Right forelimb (tissue), 1 donor: Measurements from ENCODE around the gene TNS3.

Source experiments
- DNase-seq: peaks from one replicate; pipeline ENCODE4 v3.0.0-alpha.2; 2018

TNS3 gene

GRCh38 chr7:47580811-47581331, 1.0 kb downstream of the TNS3 start:
- DNase-seq = peak; percentile 61

DNA sequence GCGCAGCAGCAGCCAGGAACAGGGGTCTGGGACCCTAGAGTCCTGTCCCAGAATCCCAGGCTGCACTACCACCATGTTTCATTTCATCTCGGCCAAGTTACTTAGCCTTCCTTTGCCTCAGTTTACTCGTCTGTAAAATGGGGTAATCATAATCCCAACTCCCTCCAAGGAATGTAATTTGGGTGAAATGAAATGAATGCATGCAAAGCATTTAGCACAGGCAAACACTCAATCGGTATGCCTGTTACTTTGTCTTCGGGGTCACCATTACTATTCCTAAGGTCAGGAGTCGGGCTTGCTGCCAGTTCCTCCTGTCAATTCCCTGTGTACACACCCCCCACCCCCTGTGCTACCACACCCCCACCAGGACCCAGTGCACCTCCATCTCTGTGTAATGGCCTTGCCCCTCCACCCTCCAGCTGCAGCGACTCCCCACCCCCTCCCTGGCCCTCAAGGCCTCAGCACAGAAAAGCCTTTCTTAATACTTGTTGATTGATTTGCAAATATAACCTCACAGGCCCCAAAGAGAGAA, 1.7 kb downstream of the TNS3 start:
- no peak for DNase-seq

DNA sequence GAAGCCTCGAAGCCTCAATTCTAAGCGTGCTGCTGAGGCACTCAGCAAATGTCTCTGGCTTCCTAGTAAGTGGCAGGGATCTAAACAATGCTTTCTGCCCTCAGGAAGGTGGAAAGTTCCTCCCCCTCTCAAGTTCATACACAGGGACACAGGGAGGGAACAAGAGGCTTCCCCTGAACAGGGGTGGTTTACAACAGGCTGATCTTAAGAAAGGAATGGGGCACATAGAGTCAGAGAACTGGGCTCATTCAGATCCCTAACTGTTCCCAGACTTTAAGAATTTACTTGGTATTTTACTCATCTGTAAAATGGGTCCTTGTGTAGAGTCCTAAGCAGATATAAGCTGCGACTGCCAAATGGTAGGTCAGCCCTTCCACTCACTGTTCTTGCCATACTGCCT, 2.5 kb downstream of the TNS3 start:
- no peak for DNase-seq

DNA sequence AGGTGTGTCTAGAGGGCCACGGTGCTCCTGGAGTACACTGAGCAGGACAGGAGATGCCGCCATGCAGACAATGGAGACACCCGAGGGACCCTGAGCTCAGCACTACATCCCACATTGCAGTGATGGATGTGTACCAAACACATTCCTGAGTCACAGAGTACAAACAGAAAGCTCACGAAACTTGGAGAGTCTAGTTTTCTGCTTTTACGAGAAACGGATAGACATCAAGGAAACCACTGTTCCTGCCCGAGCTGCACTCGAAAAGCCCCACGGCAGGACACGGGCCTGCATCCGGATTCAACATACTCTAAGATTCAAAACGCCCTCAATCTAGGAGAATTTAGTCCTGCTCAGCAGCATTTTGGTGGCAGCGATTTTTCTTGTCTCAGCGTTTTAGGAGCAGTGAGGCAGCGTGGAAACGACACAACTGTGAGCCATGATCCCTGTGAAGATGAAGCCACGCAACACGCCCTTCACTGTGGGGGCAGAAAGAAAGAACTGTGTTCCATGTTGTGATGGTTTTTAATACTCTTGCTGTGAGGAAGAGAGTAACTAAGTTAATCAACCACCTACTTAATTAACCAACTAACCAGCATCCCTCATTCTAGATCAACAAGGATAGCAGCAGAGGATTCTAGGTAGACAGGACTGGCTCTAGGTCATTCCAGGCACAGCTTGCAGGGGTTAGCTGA, 3.2 kb downstream of the TNS3 start:
- DNase-seq = no peak

DNA sequence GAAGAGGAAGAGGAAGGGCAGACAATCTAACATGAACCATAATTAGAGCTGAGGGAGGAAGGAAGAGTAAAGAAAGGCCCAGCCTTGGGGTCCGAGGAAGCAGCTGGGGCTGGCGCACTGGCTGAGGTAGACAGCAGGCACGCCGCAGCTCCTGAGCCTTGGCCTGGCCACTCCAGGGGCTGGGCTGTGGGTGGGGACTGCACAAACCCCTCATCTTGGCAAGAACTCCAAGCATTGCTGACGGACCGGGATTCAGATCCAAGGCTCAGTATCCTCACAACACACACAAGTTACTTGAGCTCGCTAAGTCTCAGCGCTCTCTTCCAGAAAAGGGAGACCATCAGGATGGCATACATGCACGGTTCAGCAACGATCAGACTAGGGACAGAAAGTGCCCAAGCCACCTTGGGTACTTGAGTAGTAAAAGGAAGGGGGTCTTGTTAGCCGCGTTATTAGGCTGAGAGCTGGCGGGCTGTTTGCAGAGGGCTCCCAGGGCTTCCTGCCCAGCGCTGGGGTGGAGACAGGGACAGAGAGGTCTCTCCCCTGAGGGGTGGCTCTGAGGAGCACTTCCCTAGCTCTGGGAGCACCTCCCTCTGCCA, 4.5 kb downstream of the TNS3 start:
- DNase-seq = peak; percentile 82

DNA sequence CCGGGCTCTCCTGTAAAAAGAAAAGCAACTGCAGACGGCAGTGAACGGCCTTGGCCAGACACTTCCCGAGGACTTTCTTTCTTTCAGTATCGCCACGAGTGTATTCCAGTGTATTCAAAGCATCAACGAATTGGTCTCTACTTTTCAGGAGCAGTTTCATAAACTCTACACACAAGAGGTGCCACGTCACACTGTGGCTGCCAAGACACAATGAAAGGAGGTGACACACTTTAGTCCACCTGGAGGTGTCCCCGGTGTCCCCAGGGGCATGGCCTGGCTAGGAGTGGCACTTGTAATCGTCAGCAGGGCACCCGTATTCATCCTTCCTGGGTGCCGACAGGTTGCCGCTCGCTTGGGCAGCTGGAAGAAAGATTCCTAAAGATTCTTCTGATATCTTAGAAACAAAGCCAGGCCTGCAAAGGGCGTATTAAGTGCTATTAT, 5.0 kb downstream of the TNS3 start:
- no peak for DNase-seq

DNA sequence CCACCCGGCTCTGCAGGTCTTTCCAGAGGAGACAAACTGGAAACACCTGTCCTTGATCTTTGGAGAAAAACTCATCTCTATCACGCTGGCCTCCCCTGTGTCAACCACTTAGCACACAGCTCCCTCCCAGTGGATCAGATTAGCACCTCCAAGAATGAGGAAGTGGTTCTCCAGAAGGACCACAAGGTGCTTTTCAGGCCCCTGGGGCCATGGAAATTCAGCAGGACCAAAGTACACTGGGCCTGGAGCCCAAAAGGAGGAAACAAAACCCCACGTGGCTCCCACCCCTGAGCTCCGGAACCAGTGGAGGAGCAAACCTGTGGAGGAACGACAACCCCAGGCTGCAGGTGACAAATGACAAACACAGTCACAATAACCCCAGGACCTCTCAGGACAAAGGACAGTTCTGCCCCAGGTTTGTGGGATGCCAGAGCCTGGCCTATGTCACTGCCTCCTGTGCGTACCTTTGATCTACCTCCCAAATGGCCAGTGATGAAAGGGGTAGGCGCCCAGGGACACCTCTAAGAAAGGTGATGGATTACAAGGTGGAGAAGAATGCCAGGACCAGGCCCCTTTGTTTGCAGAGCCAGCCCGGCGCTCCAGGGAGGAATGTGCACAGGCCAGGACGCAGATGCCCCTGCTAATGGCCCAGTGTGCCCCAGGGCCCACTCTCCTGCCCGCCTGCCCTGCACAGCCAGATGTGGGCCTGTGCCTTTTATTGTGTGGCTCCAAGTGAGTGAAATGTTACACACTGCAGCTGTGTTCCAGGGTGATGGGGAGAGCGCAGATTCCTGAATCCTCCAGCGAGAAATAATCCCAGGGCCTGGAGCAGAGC, 5.7 kb downstream of the TNS3 start:
- peak; percentile 89 for DNase-seq

- DNase-seq = no peak
These were observed 7.2 kb downstream of the TNS3 start for GRCh38 chr7:47574482-47575329.

- no peak for DNase-seq
These were observed 8.0 kb downstream of the TNS3 start for GRCh38 chr7:47573758-47574481.

GRCh38 chr7:47572939-47573757, 8.8 kb downstream of the TNS3 start:
- no peak for DNase-seq

- no peak for DNase-seq
These were observed 9.8 kb downstream of the TNS3 start for GRCh38 chr7:47572094-47572445.

DNA sequence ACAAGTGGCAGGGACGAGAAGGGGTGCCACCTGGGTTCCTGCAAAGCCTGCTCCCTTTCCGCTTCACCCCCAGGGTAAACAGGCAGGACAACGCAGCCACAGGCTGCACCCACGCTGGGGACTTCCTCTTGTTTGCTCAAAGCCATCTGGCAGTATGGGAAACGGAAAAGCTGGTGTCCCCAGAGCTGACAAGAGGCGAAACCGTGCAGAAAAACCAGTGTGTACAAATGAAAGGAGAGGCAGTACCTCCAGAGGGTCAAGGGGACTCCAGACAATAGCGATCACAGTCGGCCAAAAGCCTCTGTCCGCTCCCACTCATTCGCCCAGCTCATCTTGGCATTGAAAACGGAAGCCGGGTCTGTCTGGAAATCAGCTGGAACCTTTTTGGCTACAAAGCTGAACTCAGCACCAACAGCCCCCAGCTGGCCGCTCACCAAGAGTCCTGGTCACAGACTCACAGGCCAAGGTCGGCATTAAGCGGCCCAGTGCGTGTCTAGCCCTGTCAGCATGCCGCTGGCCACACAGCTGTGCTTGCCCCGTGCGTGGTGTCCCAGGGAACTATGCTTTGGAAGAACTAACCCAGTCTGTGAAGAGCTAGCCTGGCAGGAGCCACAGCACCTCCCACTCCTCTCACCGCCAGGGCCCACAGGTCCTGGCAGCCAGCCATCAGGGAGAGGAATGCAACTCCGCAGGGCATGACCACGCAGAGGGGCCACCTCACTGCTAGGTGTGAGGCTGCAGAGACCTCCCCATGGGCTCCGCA, 10.4 kb downstream of the TNS3 start:
- peak; percentile 77 for DNase-seq

DNA sequence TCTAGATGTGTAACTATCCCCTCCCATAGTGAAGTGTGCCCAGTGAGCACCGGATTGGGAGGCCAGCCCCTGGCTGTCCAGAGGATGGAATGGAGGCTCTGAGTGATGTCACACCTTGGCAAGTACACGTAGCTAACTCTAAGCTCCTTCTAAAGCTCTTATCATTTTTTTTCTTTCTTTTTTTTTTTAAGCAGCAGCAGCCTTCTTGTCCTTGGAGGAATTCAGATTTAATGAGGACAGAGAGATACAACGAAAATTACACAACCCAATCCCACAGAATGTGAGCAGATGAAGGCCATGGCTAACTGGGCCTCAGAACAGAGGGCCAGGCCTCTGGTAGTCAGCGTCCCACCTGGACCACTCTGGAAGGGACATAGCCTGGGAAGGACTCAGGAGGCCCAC, 11.3 kb downstream of the TNS3 start:
- no peak for DNase-seq

GRCh38 chr7:47568547-47568946, 13.4 kb downstream of the TNS3 start:
- no peak for DNase-seq

GRCh38 chr7:47568056-47568455, 13.9 kb downstream of the TNS3 start:
- DNase-seq = no peak

DNA sequence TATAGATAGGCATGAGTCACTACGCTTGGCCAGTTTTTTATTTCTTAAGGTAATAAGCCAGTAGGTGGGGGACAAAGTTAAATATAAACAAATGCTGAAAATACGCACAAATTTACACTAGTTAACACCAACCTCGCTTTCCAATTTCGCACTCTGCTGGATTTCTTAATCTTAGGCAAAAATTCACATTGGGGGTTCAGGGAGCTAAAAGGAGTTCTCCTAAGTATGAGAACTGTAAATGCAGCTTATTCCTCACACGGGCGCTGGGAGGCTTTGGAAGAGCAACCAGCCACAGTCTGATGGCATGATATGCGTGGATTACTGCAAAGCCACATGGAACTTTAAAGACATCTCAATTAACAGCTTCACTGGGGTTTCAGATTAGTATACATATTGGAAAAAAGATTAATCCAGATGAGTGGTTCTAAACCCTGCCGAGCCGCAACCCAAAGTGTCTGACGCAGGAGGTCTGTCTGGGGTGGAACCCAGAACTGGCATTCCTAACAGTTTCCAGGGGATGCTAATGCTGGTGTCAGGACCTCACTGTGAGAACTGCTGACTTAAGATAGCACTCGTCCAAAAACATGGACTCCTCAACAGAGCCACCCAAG, 16.2 kb downstream of the TNS3 start:
- no peak for DNase-seq

DNA sequence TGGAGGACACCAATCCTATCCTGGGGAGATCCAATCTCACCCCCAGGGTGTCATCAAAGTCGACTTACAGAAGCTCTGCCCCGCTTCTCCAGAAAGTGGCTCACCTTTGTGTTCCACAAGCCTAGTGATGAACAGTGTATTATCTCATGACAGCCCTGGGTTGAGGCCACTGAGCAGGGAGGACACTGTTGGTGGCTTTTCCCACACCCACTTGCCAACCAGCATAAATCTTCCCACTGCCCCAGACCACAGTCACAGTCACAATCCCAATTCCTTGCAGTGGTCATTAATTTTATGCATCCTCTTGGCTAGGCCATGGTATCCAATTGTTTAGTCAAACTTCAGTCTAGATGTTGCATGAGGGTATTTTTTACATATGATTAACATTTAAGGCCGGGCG, 18.4 kb downstream of the TNS3 start:
- no peak for DNase-seq

- DNase-seq = no peak
These were observed 20.0 kb downstream of the TNS3 start for GRCh38 chr7:47561715-47562446.
